ENCODE data around the gene ARMC2. TPM values are rescaled to one million over a fixed set of nuclear protein-coding genes. Genes with fewer than 3 reads are reported as not detected.
A peak's percentile ranks its signal among the peaks of the same experiment; 100 is the strongest.

Gene ARMC2
- total and polyA plus RNA-seq, 2 donors (not counting 1 experiment from before 2014, with no cell fraction given), result 4.8 to 9.9 TPM

GRCh38 chr6:108804956-108805355 is 43.3 kb upstream of the ARMC2 start:
- no peak for TF ChIP-seq EZH2 (IDR thresholded peaks at IDR 0.05; ENCODE audit: borderline replicate concordance, insufficient read depth, low read depth, low read length, poor library complexity, severe bottlenecking)
- TF ChIP-seq CTCF (IDR thresholded peaks at IDR 0.05), result no peak
- no peaks in the 10 kb centered on the region for H3K36me3 ChIP-seq (replicated peaks in 1 of 2; ENCODE audit: control extremely low read depth in 1 of 2, control insufficient read depth in 1 of 2, extremely low read depth in 1 of 2, insufficient read depth in 2 of 2, low read length in 1 of 2)
- peaks cover 5 to 8% of the 10 kb centered on the region in 2 donors for H3K4me1 ChIP-seq (ENCODE audit: control insufficient read depth in 2 of 2, insufficient read depth in 2 of 2, low read length in 2 of 2)
- 96% methylated on average over 6 of the region's 6 CpGs for WGBS (ENCODE audit: insufficient coverage)
- no peak overlapping the region for H3K27ac ChIP-seq (ENCODE audit: low read length in 2 of 2)
- Mint-ChIP-seq H3K27ac (no peak overlapping the region), H3K27me3 (no peaks in the 10 kb centered on the region), H3K4me3 (no peak overlapping the region), H3K4me1 (peaks cover 11% of the 10 kb centered on the region), H3K9me3 (ENCODE audit: insufficient read depth) (no peaks in the 10 kb centered on the region)
- peaks cover 0 to 3% (median 0%) of the 10 kb centered on the region in 4 experiments for H3K27me3 ChIP-seq (replicated peaks in 1 of 4; ENCODE audit: control extremely low read depth in 1 of 4, control insufficient read depth in 3 of 4, insufficient read depth in 4 of 4, low read length in 3 of 4)
- intact Hi-C loops (cut with micrococcal nuclease), result no loop called here
- H3K9me3 ChIP-seq (ENCODE audit: control extremely low read depth in 1 of 3, control insufficient read depth in 2 of 3, insufficient read depth in 1 of 3, low read length in 2 of 3), result no peaks in the 10 kb centered on the region
- ATAC-seq (ENCODE audit: low read depth), result no peak
- no peaks in the 10 kb centered on the region for H3K79me2 ChIP-seq (ENCODE audit: control insufficient read depth, insufficient read depth, low read length)
- CTCF ChIA-PET, result no interaction called here
- no peak overlapping the region for H3K4me3 ChIP-seq (ENCODE audit: control extremely low read depth in 1 of 5, extremely low read depth in 1 of 5, insufficient read depth in 1 of 5, low read depth in 2 of 5, low read length in 4 of 5)
- no peak for DNase-seq
- POLR2A ChIA-PET, result no interaction called here
- no peak overlapping the region for H3K9ac ChIP-seq (ENCODE audit: low read length)
- H2AFZ ChIP-seq (ENCODE audit: insufficient read depth, low read depth, low read length, poor library complexity, severe bottlenecking), result no peak overlapping the region
- H4K20me1 ChIP-seq (ENCODE audit: control insufficient read depth, insufficient read depth, low read length, poor library complexity, severe bottlenecking), result no peaks in the 10 kb centered on the region
- no peak overlapping the region for H3K4me2 ChIP-seq (replicated peaks; ENCODE audit: low read depth, low read length, poor library complexity, severe bottlenecking)

GRCh38 chr6:108805611-108806167 is 42.5 kb upstream of the ARMC2 start:
- H3K79me2 ChIP-seq (ENCODE audit: control insufficient read depth, insufficient read depth, low read length), result no peaks in the 10 kb centered on the region
- no peak overlapping the region for H3K9ac ChIP-seq (ENCODE audit: low read length)
- Mint-ChIP-seq H3K4me3 (no peak overlapping the region), H3K27ac (no peak overlapping the region), H3K9me3 (ENCODE audit: insufficient read depth) (no peaks in the 10 kb centered on the region), H3K27me3 (no peaks in the 10 kb centered on the region), H3K4me1 (peaks cover 11% of the 10 kb centered on the region)
- peak overlapping the region; percentile 32 for H2AFZ ChIP-seq (ENCODE audit: insufficient read depth, low read depth, low read length, poor library complexity, severe bottlenecking)
- no peaks in the 10 kb centered on the region for H3K36me3 ChIP-seq (replicated peaks in 1 of 2; ENCODE audit: control extremely low read depth in 1 of 2, control insufficient read depth in 1 of 2, extremely low read depth in 1 of 2, insufficient read depth in 2 of 2, low read length in 1 of 2)
- peaks cover 5 to 8% of the 10 kb centered on the region in 2 donors for H3K4me1 ChIP-seq (ENCODE audit: control insufficient read depth in 2 of 2, insufficient read depth in 2 of 2, low read length in 2 of 2)
- no peak overlapping the region for H3K27ac ChIP-seq (ENCODE audit: low read length in 2 of 2)
- DNase-seq (peak; percentile 31), ATAC-seq (ENCODE audit: low read depth) (peak; percentile 72)
- ChIA-PET POLR2A (no interaction called here), CTCF (interaction anchor here (1.1 to 1.3 kb wide), 3 partner anchors 32 to 266 kb away, joined by 4 to 5 read pairs (median 4); no protein-coding TSS in a partner anchor)
- H3K27me3 ChIP-seq (replicated peaks in 1 of 4; ENCODE audit: control extremely low read depth in 1 of 4, control insufficient read depth in 3 of 4, insufficient read depth in 4 of 4, low read length in 3 of 4), result no peaks in the 10 kb centered on the region
- H3K4me3 ChIP-seq (ENCODE audit: control extremely low read depth in 1 of 5, extremely low read depth in 1 of 5, insufficient read depth in 1 of 5, low read depth in 2 of 5, low read length in 4 of 5), result no peak overlapping the region
- no peaks in the 10 kb centered on the region for H4K20me1 ChIP-seq (ENCODE audit: control insufficient read depth, insufficient read depth, low read length, poor library complexity, severe bottlenecking)
- TF ChIP-seq CTCF (IDR thresholded peaks at IDR 0.05) (no peak), EZH2 (IDR thresholded peaks at IDR 0.05; ENCODE audit: borderline replicate concordance, insufficient read depth, low read depth, low read length, poor library complexity, severe bottlenecking) (no peak)
- H3K4me2 ChIP-seq (replicated peaks; ENCODE audit: low read depth, low read length, poor library complexity, severe bottlenecking), result no peak overlapping the region
- H3K9me3 ChIP-seq (ENCODE audit: control extremely low read depth in 1 of 3, control insufficient read depth in 2 of 3, insufficient read depth in 1 of 3, low read length in 2 of 3), result no peaks in the 10 kb centered on the region
- WGBS (ENCODE audit: insufficient coverage), result 21% methylated on average over 5 of the region's 5 CpGs
- intact Hi-C loops (cut with micrococcal nuclease), result no loop called here

Measured in B cell (primary cell).